ENCODE results near the gene ZBTB47. TPM values are rescaled to one million over a fixed set of nuclear protein-coding genes. Genes with fewer than 3 reads are reported as not detected.

The ZBTB47 gene
- polyA plus RNA-seq, 1 donor (not counting 4 experiments of a cell fraction or from before 2014, with no cell fraction given), result 5.1 TPM

DNA sequence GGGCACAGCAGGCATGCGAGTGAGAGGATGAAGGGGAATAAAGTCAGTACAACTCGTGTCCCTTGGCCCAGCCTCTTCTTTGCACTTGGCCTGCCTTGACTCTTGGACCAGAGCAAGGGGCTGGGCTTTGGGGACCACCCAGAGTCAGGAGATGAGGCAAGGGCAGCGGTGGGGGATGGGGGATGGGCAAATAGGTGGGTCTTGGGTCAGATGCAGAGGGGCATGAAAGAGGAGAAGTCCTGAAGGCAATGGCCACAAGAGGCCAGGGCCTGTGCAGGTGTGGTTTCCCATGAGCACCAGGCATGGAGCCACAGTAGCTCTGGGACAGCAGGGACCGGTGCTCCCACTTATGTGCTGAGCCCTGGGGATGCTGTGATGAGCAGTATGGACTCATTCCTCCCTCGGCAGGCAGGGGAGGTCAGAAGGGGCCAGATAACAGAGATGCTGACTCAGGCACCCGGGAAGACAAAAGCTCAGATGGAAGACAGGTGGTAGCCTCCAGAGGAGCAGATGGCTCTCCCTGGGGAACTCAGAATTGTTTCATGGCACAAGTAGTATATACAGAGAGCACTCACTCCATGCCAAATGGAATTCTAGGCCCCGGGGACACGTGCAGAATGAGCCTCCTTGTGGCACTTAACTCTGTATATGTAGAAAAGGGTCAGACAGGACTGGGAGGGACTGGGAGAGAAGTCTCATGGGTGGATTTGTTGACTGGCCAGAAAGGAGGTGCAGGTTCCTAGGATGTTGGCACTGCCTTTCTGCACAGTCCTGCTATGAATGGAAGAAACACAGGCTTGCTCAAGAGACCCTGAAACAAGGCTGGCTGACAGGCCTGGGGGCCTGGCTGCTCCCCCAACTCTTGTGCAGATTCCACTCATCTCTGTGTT is 14.3 kb downstream of the ZBTB47 start:
- H3K4me1 ChIP-seq (ENCODE audit: control insufficient read depth, extremely low read depth, insufficient read depth, low read length), result peaks cover 4% of the 10 kb centered on the region
- H4K20me1 ChIP-seq (ENCODE audit: control insufficient read depth, extremely low read depth, insufficient read depth, low read length), result no peaks in the 10 kb centered on the region
- TF ChIP-seq, protein P1, sequence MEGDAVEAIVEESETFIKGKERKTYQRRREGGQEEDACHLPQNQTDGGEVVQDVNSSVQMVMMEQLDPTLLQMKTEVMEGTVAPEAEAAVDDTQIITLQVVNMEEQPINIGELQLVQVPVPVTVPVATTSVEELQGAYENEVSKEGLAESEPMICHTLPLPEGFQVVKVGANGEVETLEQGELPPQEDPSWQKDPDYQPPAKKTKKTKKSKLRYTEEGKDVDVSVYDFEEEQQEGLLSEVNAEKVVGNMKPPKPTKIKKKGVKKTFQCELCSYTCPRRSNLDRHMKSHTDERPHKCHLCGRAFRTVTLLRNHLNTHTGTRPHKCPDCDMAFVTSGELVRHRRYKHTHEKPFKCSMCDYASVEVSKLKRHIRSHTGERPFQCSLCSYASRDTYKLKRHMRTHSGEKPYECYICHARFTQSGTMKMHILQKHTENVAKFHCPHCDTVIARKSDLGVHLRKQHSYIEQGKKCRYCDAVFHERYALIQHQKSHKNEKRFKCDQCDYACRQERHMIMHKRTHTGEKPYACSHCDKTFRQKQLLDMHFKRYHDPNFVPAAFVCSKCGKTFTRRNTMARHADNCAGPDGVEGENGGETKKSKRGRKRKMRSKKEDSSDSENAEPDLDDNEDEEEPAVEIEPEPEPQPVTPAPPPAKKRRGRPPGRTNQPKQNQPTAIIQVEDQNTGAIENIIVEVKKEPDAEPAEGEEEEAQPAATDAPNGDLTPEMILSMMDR (optimal IDR thresholded peaks at IDR 0.05 in 1 of 3, IDR thresholded peaks at IDR 0.05 in 1 of 3, conservative IDR thresholded peaks at IDR 0.05 in 1 of 3; ENCODE audit: extremely low read depth in 1 of 3, insufficient read depth in 2 of 3, low read length in 3 of 3), result no peak
- TF ChIP-seq EZH2 (IDR thresholded peaks at IDR 0.05; ENCODE audit: low read length), result no peak
- no peak overlapping the region for H3K9ac ChIP-seq (ENCODE audit: control insufficient read depth, extremely low read depth, insufficient read depth, low read length)
- H3K4me3 ChIP-seq (ENCODE audit: control insufficient read depth in 2 of 3, extremely low read depth in 1 of 3, insufficient read depth in 2 of 3, low read depth in 1 of 3, low read length in 3 of 3), result no peak overlapping the region
- no peak overlapping the region for H2AFZ ChIP-seq (ENCODE audit: control insufficient read depth, low read length)
- dilution Hi-C loops (cut with MboI; ENCODE audit: extremely low pct_ligation_motif_present, low sequenced_read_pairs), result no loop called here
- no peaks in the 10 kb centered on the region for H3K9me1 ChIP-seq (ENCODE audit: control insufficient read depth, extremely low read depth, insufficient read depth, low read length)
- H3K9me3 ChIP-seq (ENCODE audit: control insufficient read depth, low read depth, low read length), result no peaks in the 10 kb centered on the region
- H3K27me3 ChIP-seq (ENCODE audit: control insufficient read depth, extremely low read depth, insufficient read depth, low read length), result no peaks in the 10 kb centered on the region
- peaks cover 0 to 2% of the 10 kb centered on the region in 2 experiments for H3K36me3 ChIP-seq (ENCODE audit: control insufficient read depth in 2 of 2, extremely low read depth in 1 of 2, insufficient read depth in 2 of 2, low read length in 2 of 2)
- DNase-seq (ENCODE audit: low read depth, low spot score), result no peak
- no peak overlapping the region for H3K27ac ChIP-seq (ENCODE audit: control insufficient read depth, insufficient read depth, low read length)
- FAIRE-seq, result no peak
- no peaks in the 10 kb centered on the region for H3K79me2 ChIP-seq (ENCODE audit: control insufficient read depth, insufficient read depth, low read length)
- no peak overlapping the region for H3K4me2 ChIP-seq (ENCODE audit: control insufficient read depth, extremely low read depth, insufficient read depth, low read depth, low read length)

DNA sequence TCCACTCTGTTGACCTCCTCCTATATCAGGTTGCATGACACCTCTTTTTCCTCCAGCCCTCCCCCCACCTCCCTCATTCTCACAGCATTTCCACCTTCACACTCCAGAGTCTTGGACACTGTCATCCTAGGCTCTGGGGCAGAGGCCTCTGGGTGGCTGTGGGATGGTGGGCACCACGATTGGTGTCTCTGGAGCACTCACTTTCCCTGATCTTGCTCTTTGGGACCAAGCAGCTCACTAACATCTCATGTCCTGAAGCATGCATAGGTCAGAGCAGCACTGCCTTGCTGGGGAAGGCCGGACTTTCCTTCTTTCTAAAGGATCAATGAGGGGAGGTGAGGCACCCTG is 14.9 kb downstream of the ZBTB47 start:
- DNase-seq (ENCODE audit: low read depth, low spot score), result no peak
- Histone ChIP-seq H3K27me3 (ENCODE audit: control insufficient read depth, extremely low read depth, insufficient read depth, low read length) (no peaks in the 10 kb centered on the region), H3K4me2 (ENCODE audit: control insufficient read depth, extremely low read depth, insufficient read depth, low read depth, low read length) (no peak overlapping the region), H3K9me1 (ENCODE audit: control insufficient read depth, extremely low read depth, insufficient read depth, low read length) (no peaks in the 10 kb centered on the region), H3K36me3 (ENCODE audit: control insufficient read depth in 2 of 2, extremely low read depth in 1 of 2, insufficient read depth in 2 of 2, low read length in 2 of 2) (peaks cover 0 to under 1% of the 10 kb centered on the region in 2 experiments), H3K79me2 (ENCODE audit: control insufficient read depth, insufficient read depth, low read length) (no peaks in the 10 kb centered on the region), H3K9me3 (ENCODE audit: control insufficient read depth, low read depth, low read length) (no peaks in the 10 kb centered on the region), H2AFZ (ENCODE audit: control insufficient read depth, low read length) (no peak overlapping the region), H3K27ac (ENCODE audit: control insufficient read depth, insufficient read depth, low read length) (no peak overlapping the region), H3K9ac (ENCODE audit: control insufficient read depth, extremely low read depth, insufficient read depth, low read length) (no peak overlapping the region), H3K4me1 (ENCODE audit: control insufficient read depth, extremely low read depth, insufficient read depth, low read length) (peaks cover 4% of the 10 kb centered on the region), H3K4me3 (ENCODE audit: control insufficient read depth in 2 of 3, extremely low read depth in 1 of 3, insufficient read depth in 2 of 3, low read depth in 1 of 3, low read length in 3 of 3) (no peak overlapping the region), H4K20me1 (ENCODE audit: control insufficient read depth, extremely low read depth, insufficient read depth, low read length) (no peaks in the 10 kb centered on the region)
- FAIRE-seq, result no peak
- TF ChIP-seq, protein P1 (optimal IDR thresholded peaks at IDR 0.05 in 1 of 3, IDR thresholded peaks at IDR 0.05 in 1 of 3, conservative IDR thresholded peaks at IDR 0.05 in 1 of 3; ENCODE audit: extremely low read depth in 1 of 3, insufficient read depth in 2 of 3, low read length in 3 of 3), result no peak
- no peak for TF ChIP-seq EZH2 (IDR thresholded peaks at IDR 0.05; ENCODE audit: low read length)
- dilution Hi-C loops (cut with MboI; ENCODE audit: extremely low pct_ligation_motif_present, low sequenced_read_pairs), result no loop called here
